GM03348 (cell line): ENCODE measurements around the gene AACS.

ENCODE experiments used
- DNase-seq: peaks from one replicate; pipeline ENCODE4 v3.0.0; 2012; ENCODE audit warnings: low spot score

Gene AACS

DNA sequence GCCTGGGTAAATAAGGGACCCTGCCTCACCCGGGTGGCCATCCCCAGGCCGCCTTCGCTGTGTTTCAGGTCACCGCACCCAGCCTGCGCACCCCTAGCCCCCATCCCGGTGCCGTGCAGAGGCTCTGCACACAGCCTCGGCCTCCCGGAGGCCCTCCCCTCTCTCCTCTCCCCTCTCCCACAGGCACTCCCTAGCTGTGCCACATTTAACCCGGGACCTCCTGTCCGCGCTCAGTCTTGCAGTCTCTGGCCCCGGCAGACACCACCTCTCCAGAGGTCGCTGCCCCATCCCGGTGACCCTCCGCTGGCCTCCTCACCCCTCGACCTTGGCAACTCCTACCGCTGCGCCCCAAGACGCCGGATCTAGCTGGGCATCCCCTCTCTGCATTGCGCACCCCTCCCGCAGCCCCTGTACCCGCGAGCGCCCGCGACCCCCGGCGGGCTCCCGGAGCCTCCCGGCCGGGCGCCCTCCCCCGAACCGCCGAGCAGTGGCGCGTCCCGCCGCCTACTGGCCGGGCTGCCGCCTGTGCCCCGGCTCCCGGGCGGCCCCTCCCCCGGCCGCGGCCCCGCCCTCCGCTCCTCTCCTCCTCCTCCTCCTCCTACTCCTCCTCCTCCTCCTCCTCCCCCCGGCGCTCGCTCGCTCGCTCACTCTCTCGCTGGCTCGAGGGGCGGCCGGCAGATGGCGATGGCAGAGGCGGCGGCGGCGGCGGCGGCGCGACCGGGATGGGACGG lies 120.7 kb downstream of the AACS start, which contains the start of gene TMEM132B:
TSS of gene TMEM132B (plus strand) at position 647 of the 731 bp plus-strand sequence.
- peak; percentile 94 for DNase-seq

DNA sequence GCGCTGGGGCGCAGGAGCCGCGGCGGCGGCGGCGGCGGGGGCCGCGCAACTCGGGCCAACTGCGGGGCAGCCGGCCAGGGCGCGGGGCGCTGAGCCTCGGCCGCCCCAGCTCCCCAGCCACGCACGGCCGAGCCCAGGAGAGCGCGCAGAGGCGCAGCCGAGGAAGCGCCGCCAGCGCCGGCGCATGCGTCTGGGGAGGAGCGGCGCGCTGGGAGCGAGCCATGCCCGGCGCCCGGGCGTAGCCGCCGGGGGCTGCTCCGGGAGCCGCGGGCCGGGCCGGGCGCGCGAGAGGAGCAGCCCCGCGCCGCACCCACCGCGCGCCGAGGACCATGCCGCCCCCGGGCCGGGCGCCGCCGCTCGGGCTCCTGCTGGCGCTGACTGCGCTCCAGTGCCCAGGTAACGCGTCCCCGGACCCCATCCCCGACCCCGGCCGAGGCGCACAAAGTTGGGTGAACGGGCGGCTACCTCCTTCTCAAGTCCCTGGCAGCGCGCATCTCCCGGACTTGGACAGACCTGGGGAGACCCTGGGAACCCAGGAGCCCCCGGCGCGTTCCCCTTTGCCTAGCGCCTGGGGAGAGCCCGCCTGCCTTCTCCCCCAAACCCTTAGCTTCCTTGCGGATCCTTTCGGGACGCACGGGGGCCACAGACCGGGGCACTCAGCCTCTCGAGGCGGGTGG lies 121.4 kb downstream of the AACS start:
- DNase-seq: peak; percentile 62

DNA sequence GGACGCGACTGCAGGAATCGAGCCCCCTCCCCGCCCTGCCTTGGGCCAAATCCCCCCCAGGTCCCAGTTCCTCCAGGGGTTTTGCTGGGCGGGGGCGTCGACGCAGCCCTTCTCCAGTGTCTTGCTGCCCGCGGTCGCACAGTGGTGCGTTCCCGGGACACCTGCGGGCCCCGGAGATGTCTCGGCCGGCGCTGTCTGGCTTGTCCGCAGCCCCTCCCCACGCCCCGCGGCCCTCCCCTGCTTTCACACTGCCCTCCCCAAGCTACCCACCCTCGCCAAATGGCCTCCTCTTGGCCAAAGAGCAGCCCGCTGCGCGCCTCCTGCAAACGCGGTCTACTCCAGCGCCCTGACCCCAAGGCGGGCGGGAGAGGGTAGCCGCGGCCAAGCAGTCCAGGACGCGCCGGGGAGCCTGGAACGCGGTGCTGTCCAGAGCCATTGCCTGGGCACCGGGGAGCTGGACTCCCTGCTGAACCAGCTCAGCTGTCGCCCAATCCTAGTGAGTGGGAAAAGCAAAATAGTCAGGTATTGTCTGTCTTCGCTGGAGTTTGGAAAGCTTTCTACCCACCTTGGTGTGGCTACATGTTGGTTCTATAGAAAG lies 122.0 kb downstream of the AACS start:
- no peak for DNase-seq

DNA sequence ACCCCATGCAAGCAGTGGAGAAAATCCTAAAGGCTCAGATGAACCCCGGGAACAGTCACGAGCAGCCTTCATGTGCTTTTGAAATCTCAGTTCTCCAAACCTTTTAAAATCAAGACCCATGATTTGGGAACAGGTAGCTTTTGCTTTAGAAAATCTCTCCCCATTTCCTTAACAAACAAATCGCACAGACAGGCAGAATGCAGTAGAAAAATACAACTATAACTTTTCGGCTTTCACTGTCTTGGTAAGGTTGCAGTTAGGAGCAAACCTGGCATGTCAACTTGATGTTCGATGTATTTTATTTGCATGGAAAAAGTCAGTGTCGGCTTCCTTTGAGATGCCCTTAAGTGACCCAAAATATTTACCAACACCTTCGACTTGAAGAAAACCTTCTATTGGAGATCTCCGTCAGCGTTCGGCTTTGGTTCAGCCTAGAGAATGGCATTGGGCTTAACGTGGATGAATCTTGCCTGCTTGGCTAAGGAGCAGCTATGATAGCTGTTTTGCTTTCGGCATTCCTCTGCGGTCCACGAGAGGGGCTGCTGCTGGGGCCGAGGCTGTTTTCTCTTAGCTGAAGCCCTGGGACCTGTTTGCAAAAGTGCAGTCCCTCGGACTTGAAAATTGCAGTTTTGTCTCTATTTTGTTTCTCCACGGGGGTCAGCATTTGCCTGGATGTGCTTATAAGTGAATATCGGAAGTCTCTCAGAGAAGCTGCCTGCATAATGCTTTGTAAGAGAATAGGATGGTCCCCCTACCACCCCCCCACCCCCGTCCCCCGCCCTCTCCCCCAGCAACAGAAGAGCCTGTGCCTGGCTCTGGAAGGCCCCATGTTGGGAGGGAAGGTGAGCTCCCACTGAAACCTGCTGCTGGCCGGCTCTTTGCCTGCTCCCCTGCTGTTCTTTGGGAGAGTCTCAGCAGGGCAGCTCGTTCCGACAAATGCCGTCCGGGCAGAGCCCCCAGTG lies 122.8 kb downstream of the AACS start:
- no peak for DNase-seq

DNA sequence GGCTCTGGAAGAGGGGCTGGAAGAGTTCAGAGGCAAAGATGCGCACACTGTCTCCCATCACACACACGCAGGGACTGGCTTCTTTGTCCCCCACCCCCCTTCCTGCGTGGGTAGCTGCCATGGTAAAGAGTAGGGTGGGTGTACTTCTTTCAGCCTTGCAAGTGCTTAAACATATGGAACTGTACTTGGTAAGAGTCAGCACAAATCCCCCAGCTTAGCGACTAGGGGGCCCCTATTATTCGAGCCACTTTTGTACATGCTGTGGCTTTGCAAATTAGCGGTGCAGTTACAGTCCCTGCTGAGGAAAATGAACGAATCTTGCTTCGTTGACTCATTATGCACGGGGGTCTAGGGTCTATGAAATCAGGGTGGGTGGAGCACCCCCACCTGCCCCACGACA lies 123.8 kb downstream of the AACS start:
- DNase-seq: no peak

DNA sequence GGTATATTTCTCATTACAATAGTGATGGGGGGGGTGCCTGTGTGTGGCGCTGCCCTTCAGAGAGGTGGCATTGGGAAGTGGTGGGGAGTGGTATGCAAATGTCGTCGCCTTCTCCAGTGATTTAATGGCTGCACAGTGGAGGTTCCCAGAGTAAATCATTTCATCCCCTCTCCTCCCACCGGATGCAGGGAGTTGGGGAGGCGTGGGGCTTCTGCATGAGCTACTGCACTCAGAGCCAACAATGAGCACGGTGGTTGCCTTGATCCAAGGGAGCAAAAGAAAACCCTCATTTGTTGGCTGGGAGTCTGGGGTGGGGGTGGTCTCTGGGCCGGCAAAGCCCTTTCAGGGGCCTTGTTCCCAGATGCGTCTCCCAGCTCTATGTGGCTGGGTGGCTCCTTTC lies 124.3 kb downstream of the AACS start:
- no peak for DNase-seq

DNA sequence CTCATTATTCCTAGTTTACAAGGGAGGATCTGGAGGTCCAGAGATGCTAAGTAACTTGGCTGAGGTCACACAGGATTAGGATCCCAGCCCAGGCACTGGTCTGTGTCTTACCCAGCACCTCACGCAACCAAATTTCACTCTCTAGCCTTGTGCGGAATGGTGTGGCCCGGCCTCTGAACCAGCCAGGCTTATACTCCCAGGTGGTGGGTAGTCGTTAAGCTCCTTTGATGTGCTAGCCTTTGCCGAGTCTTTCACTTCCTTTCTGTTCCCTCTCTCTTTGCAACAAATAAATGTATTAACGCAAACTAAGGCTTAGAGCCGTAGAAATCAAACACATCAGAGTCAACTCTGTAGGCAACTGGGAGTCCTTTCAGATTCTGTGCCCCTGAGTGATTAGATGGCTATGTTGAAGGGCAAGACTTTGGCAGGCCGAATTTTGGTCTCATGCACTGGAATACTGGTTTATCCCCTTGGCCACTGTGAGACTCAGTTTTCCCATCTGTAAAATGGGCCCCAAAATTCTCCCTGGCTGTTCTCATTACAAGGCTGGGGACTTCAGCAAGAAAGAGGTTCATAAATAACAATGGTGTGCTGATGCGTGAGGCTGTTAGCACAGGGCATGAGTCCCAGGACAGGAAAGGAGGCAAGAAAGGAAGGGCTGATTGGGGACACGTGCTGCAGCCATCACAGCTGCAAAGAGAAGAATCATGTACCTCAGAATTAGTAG lies 126.3 kb downstream of the AACS start:
- DNase-seq: no peak

DNA sequence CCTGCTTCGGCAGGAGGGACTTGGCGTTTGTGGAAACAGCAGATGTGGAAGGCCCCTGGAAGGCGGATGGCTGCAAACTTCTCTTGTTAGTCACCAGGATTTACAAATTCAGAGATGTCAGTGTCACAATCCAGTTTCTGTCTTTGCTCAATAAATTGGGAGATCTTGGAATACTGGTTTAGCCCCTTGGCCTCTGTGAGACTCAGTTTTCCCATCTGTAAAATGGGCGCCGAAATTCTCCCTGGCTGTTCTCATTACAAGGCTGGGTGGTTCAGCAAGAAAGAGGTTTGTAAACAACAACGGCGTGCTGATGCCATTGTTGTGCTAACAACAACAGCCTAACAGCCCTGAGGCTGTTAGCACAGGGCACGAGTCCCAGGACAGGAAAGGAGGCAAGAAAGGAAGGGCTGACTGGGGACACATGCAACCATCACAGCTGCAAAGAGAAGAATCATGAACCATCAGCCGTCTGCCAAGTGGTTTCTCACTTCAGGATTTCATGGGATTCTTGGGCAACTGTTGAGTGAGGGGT lies 127.5 kb downstream of the AACS start:
- no peak for DNase-seq
